A549 (cell line): ENCODE data around the gene NTM.

Experiments
- CTCF ChIP-seq: fragments of >200 bp; sonication (Bioruptor Twin); formaldehyde crosslinking; IDR thresholded peaks from 3 replicates; pipeline ENCODE4 v1.5.1; 2016
- EP300 ChIP-seq, 2 experiments: fragments of >200 bp; sonication (Bioruptor Twin); formaldehyde crosslinking; IDR thresholded peaks; 2 replicates in 1 of 2; 3 replicates in 1 of 2; pipeline ENCODE4 v1.6.1; 2016 to 2017
- HEYL ChIP-seq: fragments of 250-450 bp; sonication (Bioruptor Pico); IDR thresholded peaks from 2 replicates; pipeline ENCODE4 v1.8.0; 2021; ENCODE audit warnings: mild to moderate bottlenecking, moderate library complexity
- NFE2L2 ChIP-seq: fragments of 150-350 bp; conservative IDR thresholded peaks from 2 replicates; pipeline ENCODE4 v1.6.1; 2014; ENCODE audit warnings: low read length
- POLR2A ChIP-seq: IDR thresholded peaks from 2 replicates; pipeline ENCODE4 v1.6.1; 2012; ENCODE audit warnings: mild to moderate bottlenecking, low read length
- RAD21 ChIP-seq, 2 experiments: fragments of >200 bp in 1 of 2; sonication (Bioruptor Twin) in 1 of 2; formaldehyde crosslinking in 1 of 2; IDR thresholded peaks in 1 of 2; conservative IDR thresholded peaks in 1 of 2; 2 replicates in 1 of 2; 3 replicates in 1 of 2; pipeline ENCODE4 v1.6.1; 2012 to 2018; ENCODE audit warnings: inconsistent platforms in 1 of 2

- TF ChIP-seq POLR2A: no peak
- no peak for TF ChIP-seq RAD21 (conservative IDR thresholded peaks at IDR 0.05 in 1 of 2, IDR thresholded peaks at IDR 0.05 in 1 of 2)
- TF ChIP-seq CTCF: no peak
- TF ChIP-seq EP300 (IDR thresholded peaks at IDR 0.05): no peak
- TF ChIP-seq HEYL (CRISPR knock-in tag): no peak
- TF ChIP-seq NFE2L2: no peak
Observed at GRCh38 chr11:132058211-132058772, 687.9 kb downstream of the NTM start.
